Measurements from ENCODE around the gene NDUFS2. TPM values are rescaled to one million over a fixed set of nuclear protein-coding genes. Genes with fewer than 3 reads are reported as not detected.

The NDUFS2 gene
- total and polyA plus RNA-seq, 2 experiments from 2014 or later: 103 to 163 TPM

DNA sequence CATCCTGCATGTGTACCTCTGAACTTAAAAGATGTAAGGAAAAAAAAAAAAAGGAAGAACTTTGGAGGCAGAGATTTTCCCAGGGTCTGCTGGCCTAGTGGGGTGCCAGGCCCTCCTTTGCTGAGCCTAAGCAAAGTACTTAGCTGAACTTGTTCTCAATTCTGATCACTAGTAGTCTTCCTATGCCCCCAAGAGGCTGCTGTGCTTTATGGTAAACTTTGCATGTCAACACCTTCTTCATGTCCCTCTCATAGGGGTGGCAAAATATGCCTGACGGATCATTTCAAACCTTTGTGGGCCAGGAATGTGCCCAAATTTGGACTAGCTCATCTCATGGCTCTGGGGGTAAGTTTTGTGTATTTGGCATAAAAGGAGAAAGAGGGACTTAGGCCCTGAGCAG lies 44.3 kb upstream of the NDUFS2 start:
- H4K20me1 ChIP-seq (ENCODE audit: insufficient read depth, poor library complexity, severe bottlenecking): no peaks in the 10 kb centered on the region
- no peaks in the 10 kb centered on the region for H3K9me2 ChIP-seq (replicated peaks; ENCODE audit: insufficient read depth)
- no peak overlapping the region for H3K27ac ChIP-seq
- no peaks in the 10 kb centered on the region for H3K27me3 ChIP-seq
- H3K36me3 ChIP-seq (replicated peaks; ENCODE audit: insufficient read depth, low read depth): no peaks in the 10 kb centered on the region
- WGBS (ENCODE audit: low lambda C conversion rate, missing lambda C conversion rate): 96% methylated on average over 1 of the region's 1 CpG
- no peak overlapping the region for H3K4me2 ChIP-seq
- DNase-seq (ENCODE audit: low spot score): no peak
- no peaks in the 10 kb centered on the region for H3K9me3 ChIP-seq (ENCODE audit: low read depth)
- no peak overlapping the region for H2AFZ ChIP-seq
- H3K4me1 ChIP-seq (ENCODE audit: insufficient read depth): peaks cover 8% of the 10 kb centered on the region
- no peak overlapping the region for H3K4me3 ChIP-seq
- TF ChIP-seq EZH2 (IDR thresholded peaks at IDR 0.05; ENCODE audit: borderline replicate concordance): no peak
- peaks cover 36% of the 10 kb centered on the region for H3K79me2 ChIP-seq

- H3K27ac ChIP-seq: peak overlapping the region; percentile 69
- H4K20me1 ChIP-seq (ENCODE audit: insufficient read depth, poor library complexity, severe bottlenecking): no peaks in the 10 kb centered on the region
- DNase-seq (ENCODE audit: low spot score): no peak
- no peak for TF ChIP-seq EZH2phosphoT487 (IDR thresholded peaks at IDR 0.05; ENCODE audit: low read depth, severe bottlenecking, unreplicated experiment)
- TF ChIP-seq EZH2 (IDR thresholded peaks at IDR 0.05; ENCODE audit: borderline replicate concordance): no peak
- TF ChIP-seq, protein P1, sequence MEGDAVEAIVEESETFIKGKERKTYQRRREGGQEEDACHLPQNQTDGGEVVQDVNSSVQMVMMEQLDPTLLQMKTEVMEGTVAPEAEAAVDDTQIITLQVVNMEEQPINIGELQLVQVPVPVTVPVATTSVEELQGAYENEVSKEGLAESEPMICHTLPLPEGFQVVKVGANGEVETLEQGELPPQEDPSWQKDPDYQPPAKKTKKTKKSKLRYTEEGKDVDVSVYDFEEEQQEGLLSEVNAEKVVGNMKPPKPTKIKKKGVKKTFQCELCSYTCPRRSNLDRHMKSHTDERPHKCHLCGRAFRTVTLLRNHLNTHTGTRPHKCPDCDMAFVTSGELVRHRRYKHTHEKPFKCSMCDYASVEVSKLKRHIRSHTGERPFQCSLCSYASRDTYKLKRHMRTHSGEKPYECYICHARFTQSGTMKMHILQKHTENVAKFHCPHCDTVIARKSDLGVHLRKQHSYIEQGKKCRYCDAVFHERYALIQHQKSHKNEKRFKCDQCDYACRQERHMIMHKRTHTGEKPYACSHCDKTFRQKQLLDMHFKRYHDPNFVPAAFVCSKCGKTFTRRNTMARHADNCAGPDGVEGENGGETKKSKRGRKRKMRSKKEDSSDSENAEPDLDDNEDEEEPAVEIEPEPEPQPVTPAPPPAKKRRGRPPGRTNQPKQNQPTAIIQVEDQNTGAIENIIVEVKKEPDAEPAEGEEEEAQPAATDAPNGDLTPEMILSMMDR (IDR thresholded peaks at IDR 0.05; ENCODE audit: poor library complexity): no peak
- H2AFZ ChIP-seq: no peak overlapping the region
- H3K79me2 ChIP-seq: peaks cover 36% of the 10 kb centered on the region
- H3K9me2 ChIP-seq (replicated peaks; ENCODE audit: insufficient read depth): no peaks in the 10 kb centered on the region
- H3K4me3 ChIP-seq: no peak overlapping the region
- no peaks in the 10 kb centered on the region for H3K36me3 ChIP-seq (replicated peaks; ENCODE audit: insufficient read depth, low read depth)
- H3K9me3 ChIP-seq (ENCODE audit: low read depth): no peaks in the 10 kb centered on the region
- H3K27me3 ChIP-seq: no peaks in the 10 kb centered on the region
- H3K4me1 ChIP-seq (ENCODE audit: insufficient read depth): peaks cover 8% of the 10 kb centered on the region
- H3K4me2 ChIP-seq: peak overlapping the region; percentile 94
- 91% methylated on average over 9 of the region's 9 CpGs for WGBS (ENCODE audit: low lambda C conversion rate, missing lambda C conversion rate)
Measured at GRCh38 chr1:161158316-161159010, 43.7 kb upstream of the NDUFS2 start.

- H3K36me3 ChIP-seq (replicated peaks; ENCODE audit: insufficient read depth, low read depth): no peaks in the 10 kb centered on the region
- DNase-seq (ENCODE audit: low spot score): peak; percentile 96
Measured at GRCh38 chr1:161159087-161159912, 42.9 kb upstream of the NDUFS2 start, which contains the start of gene USP21. USP21 (plus strand) TSS chr1:161159500; CDS start chr1:161160641, 1,141 bp downstream.

More at GRCh38 chr1:161159087-161159912, 42.9 kb upstream of the NDUFS2 start, which contains the start of gene USP21:
- 2% methylated on average over 56 of the region's 60 CpGs for WGBS (ENCODE audit: low lambda C conversion rate, missing lambda C conversion rate)
- peaks cover 8% of the 10 kb centered on the region for H3K4me1 ChIP-seq (ENCODE audit: insufficient read depth)
- no peaks in the 10 kb centered on the region for H4K20me1 ChIP-seq (ENCODE audit: insufficient read depth, poor library complexity, severe bottlenecking)
- H3K4me3 ChIP-seq: peak within 1 kb of the TSS; percentile 86
- peak within 1 kb of the TSS; percentile 94 for H3K4me2 ChIP-seq
- H2AFZ ChIP-seq: peak within 1 kb of the TSS; percentile 86
- H3K79me2 ChIP-seq: peaks cover 34% of the 10 kb centered on the region
- H3K27ac ChIP-seq: peak within 1 kb of the TSS; percentile 69
- H3K9me2 ChIP-seq (replicated peaks; ENCODE audit: insufficient read depth): no peaks in the 10 kb centered on the region
- TF ChIP-seq EZH2phosphoT487 (IDR thresholded peaks at IDR 0.05; ENCODE audit: low read depth, severe bottlenecking, unreplicated experiment): no peak
- TF ChIP-seq, protein P1 (IDR thresholded peaks at IDR 0.05; ENCODE audit: poor library complexity): peak; percentile 25
- H3K27me3 ChIP-seq: no peaks in the 10 kb centered on the region
- no peaks in the 10 kb centered on the region for H3K9me3 ChIP-seq (ENCODE audit: low read depth)
